Measurements from ENCODE around the gene OR4D10.

DNA sequence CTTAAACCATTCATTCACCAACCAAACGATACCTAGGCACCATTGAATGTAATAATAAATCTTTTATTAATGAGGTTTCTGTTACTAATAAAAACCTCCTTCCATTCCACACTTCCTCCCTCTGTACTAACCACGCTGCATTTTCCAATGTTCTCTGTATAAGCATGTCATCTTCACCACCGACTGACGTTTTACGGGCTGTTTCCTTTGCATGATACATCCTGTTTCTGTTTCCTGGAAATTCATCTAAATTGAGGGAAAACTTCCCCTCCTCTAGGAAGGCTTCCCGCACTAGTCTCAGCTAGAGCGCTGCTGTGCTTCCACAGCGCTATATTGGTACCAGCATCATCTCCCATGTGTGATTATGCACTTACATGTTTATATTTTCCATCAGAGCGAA is 2.1 kb downstream of the OR4D10 start:
- TF ChIP-seq, protein P1, sequence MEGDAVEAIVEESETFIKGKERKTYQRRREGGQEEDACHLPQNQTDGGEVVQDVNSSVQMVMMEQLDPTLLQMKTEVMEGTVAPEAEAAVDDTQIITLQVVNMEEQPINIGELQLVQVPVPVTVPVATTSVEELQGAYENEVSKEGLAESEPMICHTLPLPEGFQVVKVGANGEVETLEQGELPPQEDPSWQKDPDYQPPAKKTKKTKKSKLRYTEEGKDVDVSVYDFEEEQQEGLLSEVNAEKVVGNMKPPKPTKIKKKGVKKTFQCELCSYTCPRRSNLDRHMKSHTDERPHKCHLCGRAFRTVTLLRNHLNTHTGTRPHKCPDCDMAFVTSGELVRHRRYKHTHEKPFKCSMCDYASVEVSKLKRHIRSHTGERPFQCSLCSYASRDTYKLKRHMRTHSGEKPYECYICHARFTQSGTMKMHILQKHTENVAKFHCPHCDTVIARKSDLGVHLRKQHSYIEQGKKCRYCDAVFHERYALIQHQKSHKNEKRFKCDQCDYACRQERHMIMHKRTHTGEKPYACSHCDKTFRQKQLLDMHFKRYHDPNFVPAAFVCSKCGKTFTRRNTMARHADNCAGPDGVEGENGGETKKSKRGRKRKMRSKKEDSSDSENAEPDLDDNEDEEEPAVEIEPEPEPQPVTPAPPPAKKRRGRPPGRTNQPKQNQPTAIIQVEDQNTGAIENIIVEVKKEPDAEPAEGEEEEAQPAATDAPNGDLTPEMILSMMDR (IDR thresholded peaks at IDR 0.05): no peak
- TF ChIP-seq POLR2A (IDR thresholded peaks at IDR 0.05): no peak
